ENCODE results near the gene SLC27A4. TPM values are rescaled to one million over a fixed set of nuclear protein-coding genes. Genes with fewer than 3 reads are reported as not detected.
"Not testable (repeated sequence)": the region's sequence is repeated elsewhere in the genome, so short reads cannot be mapped to it uniquely, and the experiment has no call there.

SLC27A4 gene
- total RNA-seq, 1 experiment from 2014 or later, result 23.7 TPM

- DNase-seq (ENCODE audit: low read depth), result no peak
Observed at GRCh38 chr9:128324401-128324800, 15.9 kb upstream of the SLC27A4 start.

GRCh38 chr9:128325629-128326028 is 14.7 kb upstream of the SLC27A4 start:
- no peak for DNase-seq (ENCODE audit: low read depth)

GRCh38 chr9:128333451-128333869 is 6.9 kb upstream of the SLC27A4 start:
- no peak for DNase-seq (ENCODE audit: low read depth)

GRCh38 chr9:128335161-128335560 is 5.2 kb upstream of the SLC27A4 start:
- DNase-seq (ENCODE audit: low read depth), result no peak

DNA sequence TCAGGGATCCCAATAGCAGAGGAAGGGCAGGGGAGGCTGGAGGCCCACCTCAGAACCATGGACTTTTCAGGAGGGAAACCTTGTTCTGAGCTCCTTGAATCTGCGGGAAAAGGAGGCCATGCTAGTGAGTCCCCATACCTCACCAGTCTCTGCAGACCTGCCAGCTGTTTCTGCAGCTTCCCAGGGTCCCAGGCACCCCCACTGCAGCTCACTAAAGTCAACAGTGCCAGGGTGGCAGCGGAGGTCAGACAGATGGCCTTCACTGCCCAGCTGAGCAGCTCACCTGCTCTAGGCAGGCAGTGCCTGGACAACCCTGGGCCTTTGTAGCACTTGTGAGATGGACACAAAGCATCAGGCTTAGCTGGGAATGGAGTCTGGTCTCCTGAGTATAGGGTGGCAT is 4.4 kb upstream of the SLC27A4 start:
- no peak for DNase-seq (ENCODE audit: low read depth)

DNA sequence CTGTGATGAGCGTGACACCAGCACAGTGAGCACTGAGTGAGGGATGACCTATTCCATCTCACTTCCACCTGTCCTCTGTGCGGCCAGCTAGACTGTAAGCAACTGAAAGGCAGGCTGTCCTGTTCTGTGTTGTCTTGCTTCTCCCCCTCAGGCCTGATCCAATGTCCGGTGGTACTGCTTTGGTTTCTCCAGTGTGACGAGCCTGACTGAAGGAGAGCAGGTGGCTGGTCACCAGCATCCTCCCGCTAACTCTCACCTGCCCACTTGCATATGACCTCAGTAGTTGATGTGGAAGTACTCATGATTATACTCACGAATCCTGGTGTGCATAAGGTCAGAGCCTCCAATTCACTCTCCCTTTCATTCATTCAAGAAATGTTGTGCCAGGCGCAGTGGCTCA is 2.4 kb upstream of the SLC27A4 start:
- DNase-seq (ENCODE audit: low read depth), result no peak

DNA sequence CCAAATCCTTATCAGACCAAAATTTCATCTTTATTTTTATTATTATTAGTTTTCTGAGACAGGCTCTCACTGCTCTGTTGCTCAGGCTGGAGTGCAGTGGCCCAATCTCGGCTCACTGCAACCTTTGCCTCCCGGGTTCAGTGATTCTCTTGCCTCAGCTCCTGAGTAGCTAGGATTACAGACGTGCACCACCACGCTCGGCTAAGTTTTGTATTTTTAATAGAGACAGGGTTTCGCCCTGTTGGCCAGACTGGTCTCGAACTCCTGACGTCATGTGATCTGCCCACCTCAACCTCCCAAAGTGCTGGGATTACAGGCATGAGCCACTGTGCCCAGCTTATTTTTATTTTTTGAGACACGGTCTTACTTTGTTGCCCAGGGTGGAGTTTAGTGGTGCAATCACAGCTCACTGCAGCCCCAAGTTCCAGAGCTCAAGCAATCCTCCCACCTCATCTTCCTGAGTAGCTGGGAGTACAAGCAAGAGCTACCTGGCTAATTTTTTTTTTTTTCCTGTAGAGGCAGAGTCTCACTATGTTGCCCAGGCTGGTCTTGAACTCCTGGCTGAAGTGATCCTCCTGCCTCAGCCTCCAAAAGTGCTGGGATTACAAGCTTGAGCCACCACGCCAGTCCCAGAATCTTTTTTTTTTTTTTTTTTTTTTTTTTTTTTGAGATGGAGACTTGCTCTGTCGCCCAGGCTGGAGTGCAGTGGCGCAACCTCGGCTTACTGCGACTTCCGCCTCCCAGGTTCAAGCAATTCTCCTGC is 1.3 kb upstream of the SLC27A4 start:
- not testable (repeated sequence) for DNase-seq (ENCODE audit: low read depth)

DNA sequence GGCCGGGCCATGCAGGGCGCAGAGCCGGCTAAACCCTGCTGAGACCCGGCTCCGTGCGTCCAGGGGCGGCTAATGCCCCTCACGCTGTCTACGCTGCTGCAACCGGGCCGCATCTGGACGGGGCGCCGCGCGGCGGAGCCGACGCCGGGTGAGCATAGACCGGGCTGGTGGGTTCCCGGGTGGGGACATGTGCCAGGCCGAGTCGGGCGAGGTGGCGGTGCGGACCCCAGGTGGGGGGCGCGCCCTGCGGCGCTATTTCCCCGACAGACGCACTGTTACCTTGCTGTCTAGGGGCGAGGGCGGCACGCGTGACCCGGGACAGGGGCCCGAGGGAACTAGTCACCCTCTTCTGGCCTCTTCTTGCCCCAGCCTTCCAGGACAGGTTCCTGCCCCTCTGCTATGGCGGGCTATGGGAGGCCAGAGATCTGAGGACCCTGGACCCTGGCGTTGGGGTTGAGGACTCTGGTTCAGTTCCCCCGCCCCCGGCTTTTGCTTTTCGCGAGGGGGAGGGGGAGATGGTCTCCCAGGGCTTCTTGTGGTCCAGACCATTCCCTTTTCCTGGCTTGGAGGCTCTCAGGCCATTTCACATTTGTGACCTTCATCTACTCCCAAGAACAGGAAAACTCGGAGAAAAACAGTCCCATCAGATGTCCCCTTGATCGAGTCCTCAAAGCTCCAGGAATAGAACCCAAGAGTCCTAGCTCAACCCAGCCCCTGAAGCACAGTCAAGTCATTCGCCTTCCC is 536 bp downstream of the SLC27A4 start:
- DNase-seq (ENCODE audit: low read depth), result peak; percentile 26

DNA sequence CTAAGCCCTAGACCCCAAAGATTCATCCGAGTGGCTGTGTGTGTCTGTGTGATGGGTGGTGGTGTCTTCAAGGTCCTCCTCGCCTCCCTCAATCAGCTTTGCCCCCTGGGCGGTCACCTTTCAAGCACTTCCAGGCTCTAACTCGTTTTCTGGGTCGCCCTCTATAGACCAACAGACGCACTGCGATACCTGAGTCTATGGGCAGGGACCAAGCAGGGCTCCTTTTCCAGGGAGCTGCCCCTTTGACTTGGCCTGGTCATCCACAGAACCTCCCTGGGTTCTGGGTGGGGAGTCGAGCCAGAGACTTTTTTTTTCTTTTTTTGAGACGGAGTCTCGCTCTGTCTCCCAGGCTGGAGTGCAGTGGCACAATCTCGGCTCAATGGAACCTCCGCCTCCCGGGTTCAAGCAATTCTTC is 1.1 kb downstream of the SLC27A4 start:
- peak; percentile 82 for DNase-seq (ENCODE audit: low read depth)

GRCh38 chr9:128342971-128343680 is 2.8 kb downstream of the SLC27A4 start:
- DNase-seq (ENCODE audit: low read depth), result no peak

DNA sequence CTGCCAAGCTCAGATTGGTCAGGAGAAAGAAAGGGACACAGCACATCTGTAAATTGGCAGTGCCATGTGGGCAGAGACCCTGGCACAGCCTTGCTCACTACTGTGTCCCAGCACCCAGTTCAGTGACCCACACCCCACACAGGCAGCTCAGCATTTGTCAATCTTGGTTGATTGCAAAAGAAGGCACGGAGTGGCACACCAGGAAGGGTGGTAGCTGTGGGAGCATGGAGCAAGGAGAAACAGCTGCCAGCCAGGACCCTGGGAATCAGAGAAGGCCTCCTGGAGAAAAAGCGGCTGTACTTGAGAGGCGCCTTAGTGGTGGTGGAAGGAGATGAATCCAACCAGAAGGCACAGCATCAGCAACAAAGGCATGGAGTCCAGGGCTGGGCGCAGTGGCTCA is 3.5 kb downstream of the SLC27A4 start:
- DNase-seq (ENCODE audit: low read depth), result no peak

GRCh38 chr9:128344931-128345605 is 4.7 kb downstream of the SLC27A4 start:
- no peak for DNase-seq (ENCODE audit: low read depth)

GRCh38 chr9:128349125-128349524 is 8.8 kb downstream of the SLC27A4 start:
- DNase-seq (ENCODE audit: low read depth), result no peak

DNA sequence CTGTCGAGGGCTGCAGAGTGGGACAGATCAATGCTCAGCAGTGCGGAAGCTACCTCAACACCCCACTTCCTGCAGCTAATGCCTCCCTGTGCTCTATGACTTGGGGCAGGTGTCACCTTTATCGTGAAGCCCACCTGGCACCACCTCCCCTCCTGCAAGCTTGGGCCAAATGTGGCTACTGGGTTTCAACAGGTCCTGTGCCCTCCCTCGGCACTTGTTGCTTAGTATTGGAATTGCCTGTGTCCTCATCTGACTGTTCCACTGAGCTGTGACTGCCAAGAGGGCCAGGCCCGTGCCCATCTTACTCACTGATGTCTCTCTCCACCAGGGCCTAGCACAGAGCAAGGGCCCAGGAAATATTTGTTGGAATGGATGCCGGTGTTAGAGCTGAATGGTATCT is 9.4 kb downstream of the SLC27A4 start:
- no peak for DNase-seq (ENCODE audit: low read depth)

- no peak for DNase-seq (ENCODE audit: low read depth)
Observed at GRCh38 chr9:128355451-128355850, 15.1 kb downstream of the SLC27A4 start.

GRCh38 chr9:128358090-128358489 is 17.8 kb downstream of the SLC27A4 start:
- no peak for DNase-seq (ENCODE audit: low read depth)

DNA sequence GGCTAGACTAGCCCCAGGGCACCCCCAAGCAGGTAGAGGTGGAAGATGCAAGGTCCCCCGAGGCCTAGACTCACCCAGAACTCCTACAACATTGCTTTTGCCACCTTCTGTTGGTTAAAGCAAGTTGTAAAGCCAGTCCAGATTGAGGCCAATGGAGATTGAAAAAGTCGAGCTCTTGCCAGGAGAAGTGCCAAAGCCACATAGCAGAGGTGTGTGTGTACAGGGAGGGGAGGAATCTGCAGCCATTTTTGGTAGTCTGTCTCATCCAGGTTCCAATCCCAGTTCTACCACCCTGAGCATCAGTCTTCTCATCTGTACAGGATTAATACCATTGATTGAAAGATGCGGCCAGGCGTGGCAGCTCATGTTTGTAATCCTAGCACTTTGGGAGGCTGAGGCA is 18.5 kb downstream of the SLC27A4 start:
- peak; percentile 29 for DNase-seq (ENCODE audit: low read depth)

DNA sequence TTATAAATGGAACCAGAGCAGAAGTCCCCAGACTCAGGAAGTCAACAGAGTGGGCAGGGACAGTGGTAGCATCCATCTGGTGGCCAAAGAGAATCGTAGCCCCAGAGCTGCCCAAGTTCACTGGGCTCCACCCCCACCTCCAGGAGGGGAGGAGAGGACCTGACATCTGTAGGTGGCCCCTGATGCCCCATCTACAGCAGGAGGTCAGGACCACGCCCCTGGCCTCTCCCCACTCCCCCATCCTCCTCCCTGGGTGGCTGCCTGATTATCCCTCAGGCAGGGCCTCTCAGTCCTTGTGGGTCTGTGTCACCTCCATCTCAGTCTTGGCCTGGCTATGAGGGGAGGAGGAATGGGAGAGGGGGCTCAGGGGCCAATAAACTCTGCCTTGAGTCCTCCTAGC is 20.5 kb downstream of the SLC27A4 start:
- no peak for DNase-seq (ENCODE audit: low read depth)

GRCh38 chr9:128361296-128361985 is 21.1 kb downstream of the SLC27A4 start:
- DNase-seq (ENCODE audit: low read depth), result no peak

GRCh38 chr9:128361986-128362646 is 21.8 kb downstream of the SLC27A4 start:
- peak; percentile 86 for DNase-seq (ENCODE audit: low read depth)

- no peak for DNase-seq (ENCODE audit: low read depth)
Observed at GRCh38 chr9:128362774-128363173, 22.4 kb downstream of the SLC27A4 start.
